Left ventricle myocardium inferior (tissue), 1 donor: ENCODE data around the gene ZFP36. TPM values are rescaled to one million over a fixed set of nuclear protein-coding genes. Genes with fewer than 3 reads are reported as not detected.
A peak's percentile ranks its signal among the peaks of the same experiment; 100 is the strongest.

Experiments used
- DNase-seq: peaks from one replicate; pipeline ENCODE4 v3.0.0-alpha.2; 2020
- H3K27ac ChIP-seq: fragments of 200-600 bp; replicated peaks from 2 replicates; pipeline ENCODE4 v1.8.0; 2021
- H3K27me3 ChIP-seq: fragments of 200-600 bp; 2 replicates; pipeline ENCODE4 v1.8.0; 2021; ENCODE audit warnings: low read depth
- H3K36me3 ChIP-seq: fragments of 200-600 bp; 2 replicates; pipeline ENCODE4 v1.8.0; 2021
- H3K4me1 ChIP-seq: fragments of 200-600 bp; 2 replicates; pipeline ENCODE4 v1.8.0; 2021
- H3K4me3 ChIP-seq: fragments of 200-600 bp; 2 replicates; pipeline ENCODE4 v1.8.0; 2021; ENCODE audit warnings: mild to moderate bottlenecking, moderate library complexity
- H3K9me3 ChIP-seq: fragments of 200-600 bp; replicated peaks from 2 replicates; pipeline ENCODE4 v1.8.0; 2021
- CTCF ChIP-seq: fragments of 200-600 bp; IDR thresholded peaks from 2 replicates; pipeline ENCODE4 v1.8.0; 2021; ENCODE audit warnings: antibody characterized with exemption, mild to moderate bottlenecking, borderline replicate concordance
- intact Hi-C: fragments of 100-400 bp; cut with micrococcal nuclease; formaldehyde crosslinking; loops from one replicate; pipeline ENCODE4 v1.11.0; 2022
- total RNA-seq: library from RNA; stranded (reverse); fragmentation: NEBNext Ultra II Directional; extraction: Animal tissue kit (Norgen Biotek cat#: 25700); gene quantifications from one replicate; pipeline ENCODE4 v1.2.1, GENCODE V29; 2021
- donor health status: DM: no; HTN: yes; CAD: no; lungs with severe emphysema.

ZFP36 gene
- total RNA-seq, 1 donor from 2014 or later, result 34.8 TPM

- no peak for TF ChIP-seq CTCF
- DNase-seq, result no peak
- Histone ChIP-seq H3K27me3 (no peaks in the 10 kb centered on the region), H3K4me3 (no peak overlapping the region), H3K4me1 (peaks cover 72% of the 10 kb centered on the region), H3K9me3 (no peaks in the 10 kb centered on the region), H3K36me3 (peaks cover 1% of the 10 kb centered on the region), H3K27ac (peak overlapping the region; percentile 99)
- intact Hi-C loops, result no loop called here
Measured at GRCh38 chr19:39401070-39401548, 5.5 kb upstream of the ZFP36 start.

GRCh38 chr19:39401549-39402345, 4.9 kb upstream of the ZFP36 start:
- H3K36me3 ChIP-seq, result no peaks in the 10 kb centered on the region
- peak overlapping the region; percentile 73 for H3K4me3 ChIP-seq
- H3K9me3 ChIP-seq, result no peaks in the 10 kb centered on the region
- intact Hi-C loops, result no loop called here
- H3K27me3 ChIP-seq, result no peaks in the 10 kb centered on the region
- no peak for DNase-seq
- H3K4me1 ChIP-seq, result peaks cover 73% of the 10 kb centered on the region
- no peak for TF ChIP-seq CTCF
- peak overlapping the region; percentile 99 for H3K27ac ChIP-seq

- H3K27me3 ChIP-seq, result no peaks in the 10 kb centered on the region
- H3K36me3 ChIP-seq, result peaks cover 3% of the 10 kb centered on the region
- intact Hi-C loops, result no loop called here
- DNase-seq, result peak; percentile 94
- no peaks in the 10 kb centered on the region for H3K9me3 ChIP-seq
- H3K4me3 ChIP-seq, result peak overlapping the region; percentile 73
- H3K4me1 ChIP-seq, result peaks cover 73% of the 10 kb centered on the region
- H3K27ac ChIP-seq, result peak overlapping the region; percentile 99
- no peak for TF ChIP-seq CTCF
Measured at GRCh38 chr19:39402346-39403300, 4.0 kb upstream of the ZFP36 start.

GRCh38 chr19:39403331-39404312, 3.0 kb upstream of the ZFP36 start:
- H3K4me3 ChIP-seq, result peak overlapping the region; percentile 73
- H3K4me1 ChIP-seq, result peaks cover 73% of the 10 kb centered on the region

More at GRCh38 chr19:39403331-39404312, 3.0 kb upstream of the ZFP36 start:
- no peak for TF ChIP-seq CTCF
- H3K27ac ChIP-seq, result peak overlapping the region; percentile 99
- H3K9me3 ChIP-seq, result no peaks in the 10 kb centered on the region
- peaks cover 12% of the 10 kb centered on the region for H3K36me3 ChIP-seq
- intact Hi-C loops, result no loop called here
- no peaks in the 10 kb centered on the region for H3K27me3 ChIP-seq
- DNase-seq, result peak; percentile 98
